Superior temporal gyrus (tissue), 1 donor: ENCODE results near the gene DUS3L.
A peak's percentile ranks its signal among the peaks of the same experiment; 100 is the strongest.

Experiments used
- DNase-seq: peaks from one replicate; pipeline ENCODE4 v3.0.0-alpha.2; 2016; ENCODE audit errors: extremely low spot score

The DUS3L gene

GRCh38 chr19:5790559-5791520, at the start of gene DUS3L:
Gene DUS3L, minus strand, starts transcription at chr19:5791163. Its CDS starts 22 bp downstream, at chr19:5791141.
- peak; percentile 99 for DNase-seq

- DNase-seq: no peak
Measured at GRCh38 chr19:5839065-5840017, 48.4 kb upstream of the DUS3L start, which contains the start of gene FUT6. Gene FUT6, minus strand, starts transcription at chr19:5839702. Its CDS starts 7,135 bp downstream, at chr19:5832567.

- DNase-seq: no peak
Measured at GRCh38 chr19:5838353-5839064, 47.5 kb upstream of the DUS3L start.

GRCh38 chr19:5837761-5838352, 46.9 kb upstream of the DUS3L start:
- no peak for DNase-seq

- DNase-seq: no peak
Measured at GRCh38 chr19:5832527-5833216, 41.7 kb upstream of the DUS3L start.

GRCh38 chr19:5832061-5832460, 41.1 kb upstream of the DUS3L start:
- DNase-seq: no peak

GRCh38 chr19:5831159-5831558, 40.2 kb upstream of the DUS3L start:
- DNase-seq: no peak

- DNase-seq: no peak
Measured at GRCh38 chr19:5829567-5830310, 38.8 kb upstream of the DUS3L start.

- DNase-seq: peak; percentile 7
Measured at GRCh38 chr19:5828661-5829566, 38.0 kb upstream of the DUS3L start.

- DNase-seq: peak; percentile 73
Measured at GRCh38 chr19:5827891-5828660, 37.1 kb upstream of the DUS3L start.

- no peak for DNase-seq
Measured at GRCh38 chr19:5827342-5827890, 36.5 kb upstream of the DUS3L start.

- no peak for DNase-seq
Measured at GRCh38 chr19:5826531-5827341, 35.8 kb upstream of the DUS3L start.

- DNase-seq: peak; percentile 12
Measured at GRCh38 chr19:5825178-5825577, 34.2 kb upstream of the DUS3L start.

- DNase-seq: no peak
Measured at GRCh38 chr19:5824751-5825150, 33.8 kb upstream of the DUS3L start.

GRCh38 chr19:5823579-5824281, 32.8 kb upstream of the DUS3L start:
- no peak for DNase-seq

GRCh38 chr19:5822181-5822844, 31.4 kb upstream of the DUS3L start:
- no peak for DNase-seq
